HepG2 (cell line): ENCODE data around the gene PDCD10. TPM values are rescaled to one million over a fixed set of nuclear protein-coding genes. Genes with fewer than 3 reads are reported as not detected.

Experiments used
- CHD2 ChIP-seq: IDR thresholded peaks from 2 replicates; pipeline ENCODE4 v1.6.1; 2011; ENCODE audit warnings: low read depth, low read length, improper control_type of control experiment
- FOXK1 ChIP-seq: sonication (generic); formaldehyde crosslinking; IDR thresholded peaks from 2 replicates; pipeline ENCODE4 v1.4.0; 2020; ENCODE audit warnings: low read depth, missing genetic modification reagents, borderline replicate concordance
- HOMEZ ChIP-seq: IDR thresholded peaks from 2 replicates; pipeline ENCODE4 v1.6.1; 2016; ENCODE audit warnings: low read depth
- MATR3 ChIP-seq: sonication (generic); formaldehyde crosslinking; IDR thresholded peaks from 2 replicates; pipeline ENCODE4 v1.4.0; 2020; ENCODE audit warnings: missing genetic modification reagents
- RORA ChIP-seq: sonication (generic); formaldehyde crosslinking; IDR thresholded peaks from 2 replicates; pipeline ENCODE4 v1.5.0; 2020; ENCODE audit warnings: mild to moderate bottlenecking, missing genetic modification reagents, moderate library complexity
- SAP130 ChIP-seq: IDR thresholded peaks from 2 replicates; pipeline ENCODE4 v1.6.1; 2016; ENCODE audit warnings: low read depth
- SIX4 ChIP-seq: sonication (generic); formaldehyde crosslinking; IDR thresholded peaks from 2 replicates; pipeline ENCODE4 v1.4.0; 2020; ENCODE audit warnings: missing genetic modification reagents
- THAP11 ChIP-seq: IDR thresholded peaks from 2 replicates; pipeline ENCODE4 v1.6.1; 2016; ENCODE audit warnings: missing biosample characterization, missing genetic modification reagents
- THAP7 ChIP-seq: sonication (generic); formaldehyde crosslinking; IDR thresholded peaks from 2 replicates; pipeline ENCODE4 v1.8.1; 2023; ENCODE audit warnings: mild to moderate bottlenecking, missing genetic modification reagents
- ZBTB39 ChIP-seq: sonication (generic); formaldehyde crosslinking; IDR thresholded peaks from 2 replicates; pipeline ENCODE4 v1.5.0; 2020; ENCODE audit warnings: missing genetic modification reagents
- ZBTB40 ChIP-seq, 2 experiments: fragments of 450-650 bp in 1 of 2; sonication (generic) in 1 of 2; formaldehyde crosslinking in 1 of 2; IDR thresholded peaks; 2 replicates each; pipeline versions ENCODE4 v1.6.1 to v1.8.0; 2016 to 2022; ENCODE audit warnings: antibody characterized with exemption in 1 of 2, mild to moderate bottlenecking in 1 of 2, missing genetic modification reagents in 1 of 2
- ZKSCAN8 ChIP-seq: IDR thresholded peaks from 2 replicates; pipeline ENCODE4 v1.6.1; 2016; ENCODE audit warnings: borderline replicate concordance, missing genetic modification reagents, missing compliant biosample characterization
- ZNF878 ChIP-seq: sonication (generic); formaldehyde crosslinking; IDR thresholded peaks from 2 replicates; pipeline ENCODE4 v1.8.1; 2023; ENCODE audit warnings: mild to moderate bottlenecking, missing genetic modification reagents, moderate library complexity
- polyA plus RNA-seq, 8 experiments: library from polyadenylated mRNA; depleted of rRNA in 3 of 8; stranded (reverse) in 7 of 8; unstranded in 1 of 8; fragments of >200 nt; fragmentation: Illumina TruSeq in 4 of 8; extraction: Trizol in 4 of 8; gene quantifications; 2 replicates each; pipeline versions ENCODE4 v1.2.1 to v1.2.3, GENCODE V29; 2011 to 2016; ENCODE audit warnings: low read depth in 4 of 8, missing spikeins in 1 of 8, mixed read lengths in 1 of 8; ENCODE audit not compliant: insufficient read depth in 1 of 8
- total RNA-seq, 5 experiments: library from RNA; depleted of rRNA; stranded (reverse); fragments of >200 nt; fragmentation: Illumina TruSeq; extraction: Trizol; gene quantifications; 2 replicates each; pipeline ENCODE4 v1.2.3, GENCODE V29; 2016; ENCODE audit warnings: low read depth in 1 of 5
- TF ChIP-seq, protein P1 (sequence below): sonication (generic); formaldehyde crosslinking; IDR thresholded peaks from 2 replicates; pipeline ENCODE4 v1.5.1; 2020; ENCODE audit warnings: missing genetic modification reagents, mild to moderate bottlenecking, borderline replicate concordance

PDCD10 gene
- total and polyA plus RNA-seq, 2 of the 13 experiments (the other 11 are each of a cell fraction or from before 2014, with no cell fraction given), result 48.5 to 53.9 TPM

DNA sequence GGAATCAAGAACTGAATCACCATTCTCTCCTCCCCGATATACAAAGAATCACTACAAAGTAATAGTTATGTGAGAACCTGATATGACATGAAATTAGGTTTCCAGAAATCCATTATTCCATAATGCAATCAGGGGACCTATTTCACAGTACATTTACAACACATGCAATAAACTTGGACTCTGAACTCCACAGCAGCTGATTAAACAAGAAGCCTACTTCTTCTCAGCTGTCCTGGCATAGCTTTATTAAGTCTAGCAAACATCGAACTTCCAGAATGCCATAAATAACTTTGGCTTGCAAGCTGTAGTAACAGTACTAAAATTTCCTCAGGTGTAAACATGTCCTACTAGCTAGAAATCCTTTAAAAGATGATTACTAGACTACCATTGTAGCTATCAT, 17.8 kb downstream of the PDCD10 start (continued):
- TF ChIP-seq ZBTB40 (IDR thresholded peaks at IDR 0.05) (peak; percentile 23; the same call in 1 of the 2 replicates), ZBTB40 (CRISPR knock-in tag; IDR thresholded peaks at IDR 0.05) (no peak; the same call in 1 of the 2 replicates), ZKSCAN8 (0 out of 2 replicates have a peak, but pooled peaks have one; percentile 30), THAP11 (CRISPR knock-in tag) (peak; percentile 70), FOXK1 (CRISPR knock-in tag) (peak; percentile 55; the same call in 1 of the 2 replicates), ZNF878 (no peak), ZBTB39 (CRISPR knock-in tag) (no peak), CHD2 (no peak), MATR3 (no peak), THAP7 (CRISPR knock-in tag) (no peak), HOMEZ (CRISPR knock-in tag) (peak; percentile 87; the same call in 1 of the 2 replicates), RORA (CRISPR knock-in tag) (no peak), SIX4 (CRISPR knock-in tag) (no peak), SAP130 (CRISPR knock-in tag) (peak; percentile 71)
- TF ChIP-seq, protein P1, sequence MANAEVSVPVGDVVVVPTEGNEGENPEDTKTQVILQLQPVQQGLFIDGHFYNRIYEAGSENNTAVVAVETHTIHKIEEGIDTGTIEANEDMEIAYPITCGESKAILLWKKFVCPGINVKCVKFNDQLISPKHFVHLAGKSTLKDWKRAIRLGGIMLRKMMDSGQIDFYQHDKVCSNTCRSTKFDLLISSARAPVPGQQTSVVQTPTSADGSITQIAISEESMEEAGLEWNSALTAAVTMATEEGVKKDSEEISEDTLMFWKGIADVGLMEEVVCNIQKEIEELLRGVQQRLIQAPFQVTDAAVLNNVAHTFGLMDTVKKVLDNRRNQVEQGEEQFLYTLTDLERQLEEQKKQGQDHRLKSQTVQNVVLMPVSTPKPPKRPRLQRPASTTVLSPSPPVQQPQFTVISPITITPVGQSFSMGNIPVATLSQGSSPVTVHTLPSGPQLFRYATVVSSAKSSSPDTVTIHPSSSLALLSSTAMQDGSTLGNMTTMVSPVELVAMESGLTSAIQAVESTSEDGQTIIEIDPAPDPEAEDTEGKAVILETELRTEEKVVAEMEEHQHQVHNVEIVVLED, result 0 out of 2 replicates have a peak, but pooled peaks have one; percentile 21
